HUES6 (cell line): ENCODE results near the gene SP8.

Source experiments
- H3K27ac ChIP-seq: 2 replicates; pipeline ENCODE4 v1.7.0; 2013; ENCODE audit warnings: low read depth, mild to moderate bottlenecking, low read length, inconsistent platforms
- H3K27me3 ChIP-seq: 2 replicates; pipeline ENCODE4 v1.6.1; 2013; ENCODE audit warnings: low read length; ENCODE audit not compliant: control insufficient read depth, insufficient read depth
- H3K36me3 ChIP-seq: 2 replicates; pipeline ENCODE4 v1.6.1; 2013; ENCODE audit warnings: low read length; ENCODE audit not compliant: control insufficient read depth, insufficient read depth
- H3K4me1 ChIP-seq: 2 replicates; pipeline ENCODE4 v1.6.1; 2013; ENCODE audit warnings: low read length; ENCODE audit not compliant: control insufficient read depth, insufficient read depth
- H3K4me3 ChIP-seq: 2 replicates; pipeline ENCODE4 v1.5.1; 2013; ENCODE audit warnings: low read depth, low read length
- H3K9ac ChIP-seq: one replicate; pipeline ENCODE4 v1.6.1; 2013; ENCODE audit warnings: mild to moderate bottlenecking, low read length
- H3K9me3 ChIP-seq: 2 replicates; pipeline ENCODE4 v1.6.1; 2013; ENCODE audit warnings: low read depth, low read length; ENCODE audit not compliant: control insufficient read depth, insufficient read depth

The SP8 gene

DNA sequence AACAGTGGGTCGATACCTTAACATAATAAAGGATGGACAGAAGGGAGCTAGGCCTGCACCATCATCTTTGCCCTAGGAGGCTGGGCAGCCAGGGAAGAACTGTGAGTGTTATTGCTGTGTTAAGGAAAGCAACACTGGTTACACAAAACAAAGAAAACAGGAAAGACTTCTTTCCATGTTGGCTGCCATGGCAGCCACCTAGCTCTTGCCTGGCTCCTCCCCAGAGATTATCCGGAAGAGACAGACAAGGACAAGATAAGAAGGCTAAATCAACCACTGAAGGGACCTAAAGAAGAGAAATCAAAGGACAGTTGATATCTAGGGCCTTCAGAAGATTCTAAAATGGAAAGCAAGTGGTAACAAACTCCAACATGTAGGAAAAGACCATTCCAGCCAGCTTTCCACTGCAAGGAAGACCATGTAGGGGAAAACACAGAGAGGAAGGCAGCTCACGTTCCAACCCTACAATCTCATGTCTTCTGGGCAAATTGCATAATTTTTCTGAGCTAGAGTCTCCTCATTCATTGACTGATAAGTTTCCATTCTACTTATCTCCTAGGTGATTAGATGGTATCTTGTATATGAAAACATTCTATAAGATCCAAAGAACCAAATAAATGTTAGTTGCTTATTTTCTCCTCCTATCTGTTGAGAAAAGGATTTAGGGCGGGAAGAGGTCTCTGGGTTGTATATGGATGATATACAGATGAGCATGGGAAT, 51.2 kb downstream of the SP8 start:
- H3K4me3 ChIP-seq = no peak overlapping the region
- no peaks in the 10 kb centered on the region for H3K9me3 ChIP-seq
- H3K27ac ChIP-seq = no peak overlapping the region
- no peaks in the 10 kb centered on the region; the same call in none of the 2 replicates for H3K4me1 ChIP-seq
- no peak overlapping the region for H3K9ac ChIP-seq
- no peaks in the 10 kb centered on the region for H3K27me3 ChIP-seq
- no peaks in the 10 kb centered on the region for H3K36me3 ChIP-seq
